GM21737 (cell line): ENCODE data around the gene HDLBP.
A peak's percentile ranks its signal among the peaks of the same experiment; 100 is the strongest.

Experiments used
- ATAC-seq: cut with Tn5 transposase; IDR thresholded peaks from one replicate; pipeline ENCODE4 v1.9.1; 2021; ENCODE audit warnings: mild to moderate bottlenecking, moderate library complexity; ENCODE audit not compliant: unreplicated experiment

Gene HDLBP

DNA sequence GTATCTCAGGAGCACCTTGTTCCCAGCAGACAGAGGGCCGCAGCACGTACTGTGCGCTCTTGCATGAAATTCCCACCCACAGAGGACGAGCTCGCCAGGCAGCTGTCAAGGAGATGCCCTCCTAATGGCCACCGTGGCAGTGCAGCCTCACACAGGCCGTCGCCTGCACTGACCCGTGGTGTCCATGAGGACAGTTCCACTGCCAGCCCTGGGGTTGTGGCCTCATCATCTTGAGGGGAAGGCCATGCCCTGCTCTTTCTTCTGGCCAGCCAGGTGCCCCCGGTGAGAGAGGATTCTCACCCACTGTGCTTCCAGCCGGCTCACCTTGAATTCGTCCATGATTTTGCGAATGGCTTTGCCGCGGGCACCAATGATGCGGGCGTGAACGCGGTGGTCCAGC, 85.0 kb downstream of the HDLBP start:
- ATAC-seq: no peak

DNA sequence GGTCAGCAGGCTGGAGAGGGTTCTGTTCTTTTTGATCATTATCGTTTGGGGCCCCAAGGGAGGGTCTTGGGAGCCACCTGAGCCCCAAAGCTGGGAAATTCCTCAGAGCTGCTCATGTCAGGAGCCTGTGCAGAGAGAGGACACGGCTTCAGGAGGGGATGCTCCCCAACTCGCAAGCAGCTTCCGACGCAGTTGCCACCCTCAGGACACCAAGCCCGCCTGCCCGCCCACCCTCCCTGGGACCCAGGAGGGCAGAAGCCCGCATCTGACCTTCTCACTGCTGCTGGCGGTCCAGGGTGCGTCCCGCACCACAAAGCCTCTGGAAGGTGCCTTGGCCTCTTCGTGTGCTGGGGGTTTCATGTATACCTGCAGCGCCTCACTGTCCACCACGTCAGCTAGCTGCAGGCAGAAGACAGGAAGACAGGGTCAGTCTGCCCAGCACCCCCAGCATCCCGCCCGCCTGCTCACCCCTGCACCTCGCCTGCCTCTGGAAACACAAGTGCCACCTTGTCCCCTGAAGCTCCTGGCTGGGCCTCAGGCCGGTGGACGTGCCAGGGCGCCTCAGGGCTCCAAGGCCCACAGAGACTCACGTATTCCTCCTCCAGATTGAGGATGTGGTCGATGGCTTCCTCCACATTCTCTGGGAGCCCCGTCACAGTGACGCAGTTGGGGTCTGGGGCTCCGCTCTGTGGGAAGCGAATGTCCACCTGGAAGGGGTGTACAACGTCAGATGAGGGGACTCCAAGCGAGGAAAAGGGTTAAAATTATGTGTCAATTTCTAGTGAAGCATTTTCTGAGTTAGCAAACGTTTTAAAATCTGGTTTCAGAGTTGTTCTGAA, 85.7 kb downstream of the HDLBP start:
- ATAC-seq: no peak

DNA sequence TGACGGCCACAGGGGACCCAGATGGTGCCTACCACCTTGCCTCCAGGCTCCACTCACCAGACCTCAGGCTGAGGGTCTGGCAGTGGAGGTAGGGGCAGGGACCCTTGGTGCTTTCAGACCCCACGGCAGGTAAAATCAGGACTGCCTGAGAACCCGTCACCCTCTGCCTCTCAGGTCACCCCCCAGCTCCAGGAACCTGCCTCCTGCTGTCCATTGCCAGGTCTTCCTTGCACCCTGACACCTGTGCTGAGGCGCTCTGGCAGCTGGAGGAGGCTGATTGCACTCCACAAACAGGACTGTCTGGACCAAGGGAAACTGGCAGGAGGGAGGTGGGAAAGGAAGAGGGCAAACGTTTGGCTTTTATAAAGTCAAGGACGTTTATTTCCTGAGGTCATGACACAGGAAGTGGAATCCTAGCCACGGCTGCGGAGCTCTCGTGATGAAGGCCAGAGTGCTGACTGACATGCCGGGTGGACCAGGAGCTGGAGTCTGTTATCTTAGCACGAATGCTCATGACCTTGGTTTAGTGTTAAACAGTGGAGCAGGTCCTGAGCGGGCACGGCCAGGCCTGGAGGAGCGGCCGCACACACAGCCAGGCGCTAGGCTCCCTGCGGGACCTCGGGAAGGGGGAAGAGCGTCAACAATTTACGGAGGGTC, 86.5 kb downstream of the HDLBP start:
- no peak for ATAC-seq

DNA sequence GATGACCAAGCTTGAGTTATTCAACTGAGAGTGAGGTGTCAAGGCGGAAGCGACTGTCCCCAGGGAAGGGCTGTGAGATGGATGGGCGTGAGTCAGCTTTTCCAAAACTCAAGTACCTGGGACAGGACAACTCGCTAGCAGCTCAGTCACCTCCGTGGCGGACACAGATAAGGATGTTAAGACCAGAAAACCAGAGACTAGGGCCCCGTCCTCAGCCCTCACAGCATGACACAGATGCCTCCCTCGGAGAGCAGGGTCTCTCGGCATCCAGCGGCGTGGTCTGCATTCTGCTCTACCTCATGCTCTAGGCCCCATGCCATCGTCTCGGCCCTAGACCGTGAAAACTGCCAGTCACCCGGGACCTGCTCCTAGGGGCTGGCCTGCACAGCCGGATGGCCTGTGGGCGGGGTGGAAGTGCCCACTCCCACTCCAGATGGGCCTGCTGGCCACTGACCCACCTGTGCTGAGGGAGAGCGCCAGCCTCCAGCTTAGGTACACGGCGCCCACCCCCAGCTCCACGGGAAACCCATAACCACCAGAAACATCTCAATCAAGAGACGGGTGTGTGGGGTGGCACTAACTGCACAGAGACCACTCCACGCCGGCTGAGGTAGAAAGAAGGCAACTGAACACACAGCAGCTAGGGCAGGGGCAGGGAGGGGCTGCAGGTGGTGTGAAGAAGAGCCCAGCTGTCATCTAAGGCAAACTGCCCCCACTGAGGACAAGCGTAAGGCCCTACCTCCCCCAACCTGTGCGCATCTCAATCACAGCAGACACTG, 87.2 kb downstream of the HDLBP start:
- ATAC-seq: no peak

DNA sequence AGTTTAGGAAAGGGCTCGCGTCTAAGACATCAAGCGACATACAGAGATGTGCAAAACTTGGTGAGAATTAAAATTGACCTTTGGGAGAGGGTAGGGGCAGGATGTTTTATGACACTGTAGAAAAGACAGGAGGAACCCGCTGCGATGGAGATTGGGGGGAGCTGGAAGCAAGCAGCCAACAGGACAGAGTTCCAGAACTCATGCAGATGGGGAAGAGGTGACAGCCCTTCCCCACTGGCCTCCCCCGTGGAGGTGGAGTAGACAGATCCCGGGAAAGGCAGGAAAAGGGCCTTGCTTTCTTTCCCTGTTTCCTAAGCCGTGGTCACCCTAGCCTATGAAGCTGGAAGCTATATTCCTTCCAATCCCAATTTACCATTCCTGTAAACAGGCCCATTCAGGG, 87.9 kb downstream of the HDLBP start:
- ATAC-seq: no peak

DNA sequence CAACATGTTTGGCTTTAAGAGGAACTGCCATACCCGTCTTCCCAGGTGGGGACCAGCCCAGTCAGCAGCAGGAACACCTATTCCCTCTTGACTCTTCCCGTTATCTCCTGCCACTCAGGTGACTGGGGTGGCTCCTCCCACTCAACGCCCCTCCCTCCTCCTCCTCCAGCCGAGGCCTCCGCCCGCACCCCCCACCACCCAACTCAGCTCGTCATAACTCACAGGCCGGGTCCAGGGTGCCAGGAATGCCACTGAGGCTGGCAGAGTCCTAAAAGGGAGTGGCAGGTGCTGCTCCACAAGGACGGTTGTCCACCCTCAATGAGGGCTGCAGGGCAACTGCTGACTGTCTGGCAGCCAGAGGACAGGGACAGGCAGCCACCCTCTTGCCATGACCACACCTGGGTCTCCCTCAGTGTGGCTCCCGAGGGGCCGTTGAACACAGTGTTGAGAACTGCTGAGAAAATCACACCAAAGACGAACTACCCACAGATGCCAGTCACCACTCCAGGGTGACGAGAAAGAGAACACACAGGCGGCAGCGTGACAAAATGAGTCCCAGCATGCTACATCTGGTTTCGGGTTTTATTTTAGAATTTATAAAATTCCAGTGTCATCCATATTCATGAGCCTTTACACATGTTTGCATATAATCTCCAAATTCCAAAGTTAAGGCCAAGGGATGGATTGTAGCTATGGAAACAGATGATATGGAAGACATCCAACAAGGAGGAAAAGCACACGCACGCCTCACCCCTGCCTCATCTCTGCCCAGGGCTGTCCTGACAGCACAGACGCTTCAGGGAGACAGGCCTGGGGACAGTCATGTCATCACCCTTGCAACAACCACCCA, 88.5 kb downstream of the HDLBP start:
- ATAC-seq: no peak

DNA sequence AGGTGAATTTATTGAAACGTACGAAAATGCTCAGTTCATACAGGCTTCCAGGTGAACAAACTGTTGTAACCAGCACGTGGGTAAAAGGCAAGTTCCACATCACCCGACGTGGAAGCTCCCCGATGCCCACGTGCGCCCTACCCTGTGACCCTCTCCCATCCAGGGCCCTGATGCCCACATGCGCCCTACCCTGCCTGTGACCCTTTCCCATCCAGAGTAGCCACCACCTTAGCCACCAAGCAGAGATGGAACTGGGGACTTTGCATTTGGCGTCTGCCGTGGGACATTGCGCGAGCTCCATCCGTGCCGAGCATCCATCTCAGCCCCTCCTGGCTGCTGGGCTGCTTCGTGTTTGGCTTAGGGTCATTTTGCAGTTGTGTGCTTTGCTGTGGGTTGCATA, 89.5 kb downstream of the HDLBP start:
- ATAC-seq: no peak

DNA sequence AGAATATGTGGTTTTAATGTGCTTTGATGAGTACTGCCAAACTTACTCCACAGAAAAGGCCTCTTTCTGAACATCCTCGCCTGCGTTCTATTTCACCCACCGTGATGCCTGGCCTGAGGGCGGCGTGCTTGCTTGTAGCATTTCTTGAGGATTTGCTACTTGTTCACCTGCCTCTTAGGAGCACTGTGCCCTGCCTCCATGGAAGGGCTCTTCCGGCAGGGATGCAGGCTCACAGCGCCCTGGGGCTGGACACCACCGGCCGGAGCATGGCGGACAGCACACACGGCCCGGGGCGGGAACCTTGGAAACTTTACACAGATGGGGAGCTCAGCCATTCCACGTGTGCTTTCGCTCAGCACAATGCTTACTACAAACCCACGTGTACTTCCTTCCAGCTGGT, 89.9 kb downstream of the HDLBP start:
- ATAC-seq: no peak

DNA sequence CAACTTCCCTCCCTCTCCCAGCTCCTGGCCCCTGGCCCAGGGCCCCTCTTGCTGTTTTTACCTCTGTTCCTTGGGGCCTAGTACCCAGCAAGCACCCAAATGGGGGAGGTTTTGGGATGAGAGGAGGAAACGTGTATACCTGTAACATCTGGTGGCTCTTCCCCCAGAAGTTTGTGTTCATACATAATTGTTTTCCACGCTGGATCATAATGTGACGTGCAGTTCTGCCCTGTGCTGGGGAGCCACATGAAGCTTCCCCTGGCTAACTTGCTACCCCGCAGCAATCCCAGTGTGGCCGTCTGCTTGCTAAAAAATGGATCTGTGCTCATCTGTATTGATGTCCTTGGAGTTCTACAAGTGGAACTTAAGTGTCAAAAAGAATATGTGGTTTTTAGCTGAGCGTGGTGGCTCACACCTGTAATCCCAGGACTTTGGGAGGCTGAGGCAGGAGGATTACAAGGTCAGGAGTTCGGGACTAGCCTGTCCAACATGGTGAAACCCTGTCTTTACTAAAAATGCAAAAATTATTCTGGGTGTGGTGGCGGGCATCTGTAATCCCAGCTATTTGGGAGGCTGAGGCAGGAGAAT, 90.5 kb downstream of the HDLBP start:
- no peak for ATAC-seq

DNA sequence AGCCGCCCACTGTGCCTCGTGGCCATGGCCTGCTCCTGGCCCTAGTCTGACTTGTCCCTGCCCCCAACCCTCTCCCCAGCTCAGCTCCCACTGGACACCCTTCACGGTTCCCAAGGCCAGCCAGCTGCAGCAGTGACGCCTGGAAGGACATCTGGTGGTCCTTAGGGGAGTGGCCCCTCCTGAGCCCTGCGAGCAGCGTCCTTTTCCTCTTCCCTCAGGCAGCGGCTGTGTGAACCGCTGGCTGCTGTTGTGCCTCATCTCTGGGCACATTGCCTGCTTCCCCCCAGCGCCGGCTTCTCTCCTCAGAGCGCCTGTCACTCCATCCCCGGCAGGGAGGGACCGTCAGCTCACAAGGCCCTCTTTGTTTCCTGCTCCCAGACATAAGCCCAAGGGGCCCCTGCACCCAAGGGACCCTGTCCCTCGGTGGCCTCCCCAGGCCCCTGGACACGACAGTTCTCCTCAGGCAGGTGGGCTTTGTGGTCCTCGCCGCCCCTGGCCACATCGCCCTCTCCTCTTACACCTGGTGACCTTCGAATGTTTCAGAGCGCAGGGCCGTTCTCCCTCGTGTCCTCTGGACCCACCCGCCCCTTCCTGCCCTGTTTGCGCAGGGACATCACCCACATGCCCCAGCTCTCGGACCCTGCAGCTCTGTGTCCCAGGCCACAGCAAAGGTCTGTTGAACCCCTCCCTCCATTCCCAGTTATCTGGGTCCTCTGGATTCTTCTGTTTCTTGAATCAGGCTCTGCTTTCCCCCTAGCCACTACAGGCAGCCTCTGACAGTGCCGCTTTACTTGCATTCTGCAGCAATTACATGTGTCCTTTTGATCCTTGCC, 91.2 kb downstream of the HDLBP start:
- no peak for ATAC-seq

DNA sequence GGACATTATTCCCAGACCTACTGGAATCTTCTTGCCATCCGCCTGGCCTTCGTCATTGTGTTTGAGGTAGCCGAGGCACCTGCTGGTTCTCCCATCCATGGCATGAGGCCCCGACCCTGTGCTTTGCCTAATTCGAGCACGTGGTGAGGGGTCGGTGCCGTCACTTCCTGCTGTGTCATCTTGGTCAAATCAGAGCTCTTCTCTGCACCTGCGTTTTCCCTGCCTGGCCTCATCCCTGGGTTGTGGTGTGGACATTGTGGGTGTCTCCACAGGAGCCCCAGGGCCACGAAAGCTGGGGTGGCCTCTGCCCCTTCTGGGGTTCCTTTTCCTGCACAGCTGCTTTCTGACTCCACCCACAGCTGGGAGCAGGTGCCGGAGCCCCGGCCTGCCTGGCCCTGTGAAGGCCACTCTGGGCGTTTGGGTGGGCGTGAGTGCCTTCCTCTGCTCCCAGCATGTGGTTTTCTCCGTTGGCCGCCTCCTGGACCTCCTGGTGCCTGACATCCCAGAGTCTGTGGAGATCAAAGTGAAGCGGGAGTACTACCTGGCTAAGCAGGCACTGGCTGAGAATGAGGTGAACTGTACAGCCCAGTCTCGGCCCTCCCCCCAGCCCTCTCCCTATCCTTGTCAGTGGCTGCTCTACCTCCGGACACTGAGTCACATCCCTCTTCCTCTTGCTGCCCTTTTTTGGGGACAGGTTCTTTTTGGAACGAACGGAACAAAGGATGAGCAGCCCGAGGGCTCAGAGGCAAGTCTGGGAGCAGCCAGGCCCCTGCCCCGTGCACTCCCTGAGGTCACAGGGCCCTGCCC, 92.1 kb downstream of the HDLBP start:
- ATAC-seq: no peak

DNA sequence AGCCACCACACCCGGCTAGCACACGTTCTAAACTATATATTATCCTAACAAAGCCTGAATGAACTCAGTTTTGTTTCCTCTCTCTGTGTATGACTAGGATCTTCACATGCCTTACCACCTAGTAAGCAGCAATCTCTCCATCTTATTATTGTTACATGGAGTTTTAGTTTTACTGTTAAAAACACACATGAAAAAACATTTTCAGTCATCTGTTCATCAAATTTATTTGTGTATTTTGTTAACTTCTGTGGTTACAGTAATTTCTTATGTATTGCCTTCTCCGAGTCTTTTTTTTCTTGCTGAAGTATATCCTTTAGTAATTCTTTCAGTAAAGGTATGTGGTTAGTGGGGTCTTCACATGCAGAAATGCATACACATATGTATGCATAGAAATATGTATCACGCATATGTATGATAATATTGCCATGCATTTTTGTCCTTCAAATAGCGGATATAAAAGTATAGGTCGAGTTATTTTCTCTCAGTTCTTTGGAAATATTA, 95.6 kb downstream of the HDLBP start:
- ATAC-seq: no peak

DNA sequence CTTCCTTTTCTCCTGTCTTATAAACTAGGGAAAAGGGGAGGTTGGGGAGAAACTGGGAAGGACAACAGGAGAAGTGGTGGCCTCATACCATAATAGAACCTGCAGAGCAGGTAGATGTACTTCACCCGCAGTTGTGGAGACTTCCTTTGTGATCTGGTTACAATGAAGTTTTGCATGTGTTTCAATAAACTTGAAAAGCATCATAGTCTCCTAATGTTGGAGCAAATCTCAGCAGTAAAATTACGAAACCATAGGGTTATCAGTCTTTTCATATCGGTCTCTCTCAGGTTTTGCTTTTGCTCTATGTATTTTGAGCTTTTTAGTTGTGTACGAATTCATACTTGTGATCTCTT, 96.5 kb downstream of the HDLBP start:
- ATAC-seq: no peak

DNA sequence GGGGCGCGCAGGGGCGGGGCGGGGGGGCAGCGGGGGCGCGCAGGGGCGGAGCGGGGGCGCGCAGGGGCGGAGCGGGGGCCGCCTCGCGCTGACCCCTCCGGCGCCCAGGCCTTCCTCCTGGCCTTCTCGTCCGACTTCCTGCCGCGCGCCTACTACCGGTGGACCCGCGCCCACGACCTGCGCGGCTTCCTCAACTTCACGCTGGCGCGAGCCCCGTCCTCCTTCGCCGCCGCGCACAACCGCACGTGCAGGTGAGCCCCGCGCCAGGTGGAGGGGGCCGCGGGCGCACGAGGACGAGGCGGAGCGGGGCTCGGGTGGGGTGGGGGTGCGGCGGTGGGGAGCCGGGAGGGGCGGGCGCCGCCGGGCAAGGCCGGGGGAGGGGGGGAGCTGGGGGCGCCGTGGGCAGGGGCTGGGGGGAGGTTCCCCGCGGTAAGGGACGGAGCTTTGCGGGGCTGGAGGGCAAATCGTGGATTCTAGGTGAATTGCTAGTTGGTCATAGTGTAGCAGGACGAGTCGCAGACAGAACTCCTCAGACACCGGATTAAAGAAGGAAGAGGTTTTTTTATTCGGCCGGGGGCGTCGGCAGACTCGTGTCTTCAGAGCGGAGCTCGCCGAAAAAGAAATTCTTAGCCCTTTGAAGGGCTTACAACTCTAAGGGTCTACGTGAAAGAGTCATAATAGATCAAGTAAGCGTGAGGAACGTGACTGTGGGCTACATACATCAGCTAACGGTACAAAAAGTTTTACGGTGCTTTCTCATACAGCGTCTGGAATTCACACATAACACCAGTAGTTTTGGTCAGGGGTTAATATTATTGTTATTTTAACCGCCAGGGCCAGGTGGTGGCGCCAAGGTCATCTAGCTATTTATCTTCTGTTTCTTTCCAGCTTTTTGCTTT, 97.1 kb downstream of the HDLBP start:
- ATAC-seq: no peak

DNA sequence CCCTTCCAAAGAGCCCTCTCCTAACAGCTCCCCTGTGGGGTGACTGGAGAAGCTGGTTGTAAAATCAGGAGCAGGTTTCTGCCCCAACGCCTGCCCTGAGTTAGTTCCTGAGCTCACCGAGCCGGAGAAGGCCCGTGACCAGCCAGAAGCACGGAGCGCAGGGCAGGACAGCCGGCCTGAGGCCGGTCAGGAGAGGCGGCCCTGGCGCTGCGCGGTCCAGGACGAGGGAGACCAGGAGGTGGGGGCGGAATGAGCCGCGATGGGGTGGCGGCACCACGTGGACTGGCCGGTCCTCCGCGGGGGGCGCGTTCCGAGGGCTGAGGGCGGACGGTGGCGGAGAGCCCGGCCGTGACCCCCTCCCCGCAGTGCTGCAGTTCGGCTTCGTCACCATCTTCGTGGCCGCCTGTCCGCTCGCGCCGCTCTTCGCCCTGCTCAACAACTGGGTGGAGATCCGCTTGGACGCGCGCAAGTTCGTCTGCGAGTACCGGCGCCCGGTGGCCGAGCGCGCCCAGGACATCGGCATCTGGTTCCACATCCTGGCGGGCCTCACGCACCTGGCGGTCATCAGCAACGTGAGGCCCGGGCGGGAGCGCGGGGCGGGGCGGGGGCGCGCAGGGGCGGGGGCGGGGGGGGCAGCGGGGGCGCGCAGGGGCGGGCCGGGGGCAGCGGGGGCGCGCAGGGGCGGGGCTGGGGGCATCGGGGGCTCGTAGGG, 98.0 kb downstream of the HDLBP start:
- peak; percentile 54 for ATAC-seq

DNA sequence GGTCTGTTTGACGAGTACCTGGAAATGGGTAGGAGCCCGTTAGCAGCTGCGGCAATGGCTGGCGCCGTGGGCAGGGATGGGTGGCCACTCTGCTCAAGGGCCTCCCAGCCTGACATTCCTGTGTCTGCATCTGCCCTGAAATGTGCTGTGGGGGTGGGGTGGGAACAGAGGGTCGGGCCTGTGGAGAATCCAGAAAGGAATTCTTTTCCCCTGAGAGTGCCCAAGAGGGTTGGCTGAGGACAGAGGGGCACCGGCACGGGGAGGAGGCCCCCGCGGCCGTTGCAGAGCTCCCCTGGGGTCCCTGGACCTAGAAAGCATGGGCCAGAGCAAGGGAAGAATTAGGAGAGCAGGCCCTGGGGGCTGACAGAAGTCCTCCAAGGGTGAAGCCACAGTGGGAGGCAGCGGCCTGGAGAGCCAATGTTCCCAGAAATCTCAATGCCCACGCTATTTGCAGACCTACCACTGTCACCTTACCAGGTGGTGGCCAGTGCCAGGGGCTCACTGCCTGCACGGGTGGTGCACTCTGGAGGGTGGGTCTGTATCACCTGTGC, 99.2 kb downstream of the HDLBP start:
- ATAC-seq: no peak

DNA sequence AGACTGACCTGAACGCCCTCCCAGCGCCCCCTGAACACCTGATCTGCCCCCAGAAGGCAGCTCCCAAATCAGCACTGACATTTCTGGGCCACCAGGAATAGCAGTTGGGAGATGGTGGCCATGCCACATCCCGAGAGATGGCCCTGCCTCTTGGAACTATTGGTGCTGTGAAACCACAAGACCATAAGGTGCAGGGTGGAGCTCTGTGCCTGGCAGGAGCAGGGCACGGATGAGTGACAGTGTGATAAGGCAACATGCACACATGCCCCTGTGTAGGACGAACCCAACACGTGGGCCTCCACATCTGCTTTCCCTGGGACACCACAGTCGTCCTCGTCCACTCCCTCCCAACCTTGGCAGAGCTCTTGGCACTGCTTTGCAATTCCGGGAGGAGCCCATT, 100.1 kb downstream of the HDLBP start:
- ATAC-seq: no peak
